Keratinocyte (primary cell): ENCODE results near the gene CCDC97. TPM values are rescaled to one million over a fixed set of nuclear protein-coding genes. Genes with fewer than 3 reads are reported as not detected.

Experiments used
- DNase-seq: peaks from one replicate; pipeline ENCODE4 v3.0.0-alpha.2; 2011; ENCODE audit warnings: low read depth, missing footprints, low spot score
- FAIRE-seq: peaks from 2 replicates; lab custom pipeline; 2011; peaks lifted over from hg19 to GRCh38; lab: Jason Lieb, UNC
- H2AFZ ChIP-seq: 2 replicates; pipeline ENCODE4 v1.6.0; 2012; ENCODE audit warnings: low read length, control low read depth, inconsistent platforms; ENCODE audit not compliant: control insufficient read depth
- H3K27ac ChIP-seq: 2 replicates; pipeline ENCODE4 v1.5.1; 2011; ENCODE audit warnings: low read length; ENCODE audit not compliant: control insufficient read depth, insufficient read depth
- H3K27me3 ChIP-seq: 3 replicates; pipeline ENCODE4 v1.6.0; 2011; ENCODE audit warnings: low read length; ENCODE audit not compliant: control insufficient read depth, insufficient read depth; ENCODE audit errors: extremely low read depth
- H3K36me3 ChIP-seq, 2 experiments: 2 replicates in 1 of 2; 3 replicates in 1 of 2; pipeline ENCODE4 v1.5.1; 2011; ENCODE audit warnings: low read length in 2 of 2, mild to moderate bottlenecking in 1 of 2; ENCODE audit not compliant: control insufficient read depth in 2 of 2, insufficient read depth in 2 of 2; ENCODE audit errors: extremely low read depth in 1 of 2
- H3K4me1 ChIP-seq: 3 replicates; pipeline ENCODE4 v1.5.1; 2011; ENCODE audit warnings: low read length; ENCODE audit not compliant: control insufficient read depth, insufficient read depth; ENCODE audit errors: extremely low read depth
- H3K4me2 ChIP-seq: 3 replicates; pipeline ENCODE4 v1.6.0; 2011; ENCODE audit warnings: low read depth, low read length; ENCODE audit not compliant: control insufficient read depth, insufficient read depth; ENCODE audit errors: extremely low read depth
- H3K4me3 ChIP-seq, 3 experiments: fragments of 200-600 bp in 1 of 3; sonication (generic) in 1 of 3; 2 replicates in 2 of 3; 3 replicates in 1 of 3; pipeline ENCODE4 v1.5.1; 2011 to 2016; ENCODE audit warnings: low read length in 3 of 3, mild to moderate bottlenecking in 3 of 3, control low read depth in 2 of 3, inconsistent platforms in 1 of 3, low read depth in 1 of 3, mixed read lengths in 1 of 3, mixed run types in 1 of 3, moderate library complexity in 1 of 3; ENCODE audit not compliant: control insufficient read depth in 2 of 3, insufficient read depth in 2 of 3; ENCODE audit errors: extremely low read depth in 1 of 3
- H3K79me2 ChIP-seq: 2 replicates; pipeline ENCODE4 v1.6.0; 2012; ENCODE audit warnings: low read length; ENCODE audit not compliant: control insufficient read depth, insufficient read depth
- H3K9ac ChIP-seq: 3 replicates; pipeline ENCODE4 v1.6.0; 2011; ENCODE audit warnings: low read length; ENCODE audit not compliant: control insufficient read depth, insufficient read depth; ENCODE audit errors: extremely low read depth
- H3K9me1 ChIP-seq: 3 replicates; pipeline ENCODE4 v1.6.0; 2011; ENCODE audit warnings: low read length; ENCODE audit not compliant: control insufficient read depth, insufficient read depth; ENCODE audit errors: extremely low read depth
- H3K9me3 ChIP-seq: 2 replicates; pipeline ENCODE4 v1.5.1; 2012; ENCODE audit warnings: low read depth, low read length; ENCODE audit not compliant: control insufficient read depth
- H4K20me1 ChIP-seq: 3 replicates; pipeline ENCODE4 v1.6.0; 2011; ENCODE audit warnings: low read length; ENCODE audit not compliant: control insufficient read depth, insufficient read depth; ENCODE audit errors: extremely low read depth
- EZH2 ChIP-seq: IDR thresholded peaks from one replicate; pipeline ENCODE4 v1.6.1; 2012; ENCODE audit warnings: inconsistent platforms, mild to moderate bottlenecking, low read length, moderate library complexity
- dilution Hi-C: fragments of 300-500 bp; cut with MboI; formaldehyde crosslinking; loops from one replicate; pipeline ENCODE4 v1.7.0; 2020; ENCODE audit warnings: low sequenced_read_pairs; ENCODE audit not compliant: extremely low pct_ligation_motif_present
- polyA plus RNA-seq, 5 experiments: library from polyadenylated mRNA; depleted of rRNA in 3 of 5; stranded (reverse) in 3 of 5; stranded (forward) in 1 of 5; unstranded in 1 of 5; fragments of >200 nt; gene quantifications; 1 replicate in 1 of 5; 2 replicates in 3 of 5; 3 replicates in 1 of 5; pipeline versions ENCODE4 v1.2.1 to v1.2.3, GENCODE V29; 2011 to 2012; ENCODE audit warnings: missing spikeins in 2 of 5, low read depth in 1 of 5, low replicate concordance in 1 of 5
- TF ChIP-seq, protein P1 (sequence below), 3 experiments: IDR thresholded peaks in 1 of 3; conservative IDR thresholded peaks in 1 of 3; optimal IDR thresholded peaks in 1 of 3; 2 replicates in 2 of 3; 3 replicates in 1 of 3; pipeline versions ENCODE3 to v1.5.1; 2011; ENCODE audit warnings: low read length in 3 of 3, mild to moderate bottlenecking in 3 of 3, moderate library complexity in 2 of 3, control low read depth in 1 of 3, inconsistent platforms in 1 of 3; ENCODE audit not compliant: insufficient read depth in 2 of 3; ENCODE audit errors: extremely low read depth in 1 of 3

The CCDC97 gene
- polyA plus RNA-seq, 1 donor (not counting 4 experiments of a cell fraction or from before 2014, with no cell fraction given) = 6.8 TPM

DNA sequence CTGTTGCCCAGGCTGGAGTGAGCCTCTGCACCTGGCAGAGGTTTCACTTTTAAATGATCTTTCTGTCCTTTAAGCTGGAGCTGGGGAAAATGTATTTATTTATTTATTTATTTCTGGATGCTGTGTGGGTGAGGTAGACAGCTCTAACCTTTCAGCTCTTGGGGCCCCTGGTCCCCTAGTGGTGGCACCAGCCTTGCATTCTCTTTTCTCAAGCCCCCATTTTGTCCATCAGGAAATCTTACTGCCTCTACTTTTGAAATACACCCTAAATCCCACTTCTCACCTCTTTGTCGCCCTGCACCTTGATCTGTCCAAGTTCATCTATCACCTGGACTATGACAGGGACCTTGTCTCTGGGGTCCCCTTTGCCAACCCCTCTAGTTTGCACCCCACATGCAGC, 56.1 kb downstream of the CCDC97 start:
- H3K79me2 ChIP-seq = peaks cover 12% of the 10 kb centered on the region
- no peak overlapping the region for H3K4me2 ChIP-seq
- H3K27ac ChIP-seq = no peak overlapping the region
- no peaks in the 10 kb centered on the region for H3K9me3 ChIP-seq
- no peaks in the 10 kb centered on the region for H3K27me3 ChIP-seq
- H3K4me1 ChIP-seq = peaks cover 26% of the 10 kb centered on the region
- TF ChIP-seq, protein P1, sequence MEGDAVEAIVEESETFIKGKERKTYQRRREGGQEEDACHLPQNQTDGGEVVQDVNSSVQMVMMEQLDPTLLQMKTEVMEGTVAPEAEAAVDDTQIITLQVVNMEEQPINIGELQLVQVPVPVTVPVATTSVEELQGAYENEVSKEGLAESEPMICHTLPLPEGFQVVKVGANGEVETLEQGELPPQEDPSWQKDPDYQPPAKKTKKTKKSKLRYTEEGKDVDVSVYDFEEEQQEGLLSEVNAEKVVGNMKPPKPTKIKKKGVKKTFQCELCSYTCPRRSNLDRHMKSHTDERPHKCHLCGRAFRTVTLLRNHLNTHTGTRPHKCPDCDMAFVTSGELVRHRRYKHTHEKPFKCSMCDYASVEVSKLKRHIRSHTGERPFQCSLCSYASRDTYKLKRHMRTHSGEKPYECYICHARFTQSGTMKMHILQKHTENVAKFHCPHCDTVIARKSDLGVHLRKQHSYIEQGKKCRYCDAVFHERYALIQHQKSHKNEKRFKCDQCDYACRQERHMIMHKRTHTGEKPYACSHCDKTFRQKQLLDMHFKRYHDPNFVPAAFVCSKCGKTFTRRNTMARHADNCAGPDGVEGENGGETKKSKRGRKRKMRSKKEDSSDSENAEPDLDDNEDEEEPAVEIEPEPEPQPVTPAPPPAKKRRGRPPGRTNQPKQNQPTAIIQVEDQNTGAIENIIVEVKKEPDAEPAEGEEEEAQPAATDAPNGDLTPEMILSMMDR (optimal IDR thresholded peaks at IDR 0.05 in 1 of 3, IDR thresholded peaks at IDR 0.05 in 1 of 3, conservative IDR thresholded peaks at IDR 0.05 in 1 of 3; ENCODE audit: extremely low read depth in 1 of 3, insufficient read depth in 2 of 3, low read length in 3 of 3) = peak in 2 of 3 experiments; percentile 21 to 22
- no peak for TF ChIP-seq EZH2
- no peak for DNase-seq
- H4K20me1 ChIP-seq = no peaks in the 10 kb centered on the region
- FAIRE-seq = no peak
- H3K36me3 ChIP-seq = no peaks in the 10 kb centered on the region
- no peak overlapping the region for H3K9ac ChIP-seq
- dilution Hi-C loops = no loop called here
- no peak overlapping the region for H2AFZ ChIP-seq
- peaks cover 2% of the 10 kb centered on the region for H3K9me1 ChIP-seq
- H3K4me3 ChIP-seq = no peak overlapping the region

DNA sequence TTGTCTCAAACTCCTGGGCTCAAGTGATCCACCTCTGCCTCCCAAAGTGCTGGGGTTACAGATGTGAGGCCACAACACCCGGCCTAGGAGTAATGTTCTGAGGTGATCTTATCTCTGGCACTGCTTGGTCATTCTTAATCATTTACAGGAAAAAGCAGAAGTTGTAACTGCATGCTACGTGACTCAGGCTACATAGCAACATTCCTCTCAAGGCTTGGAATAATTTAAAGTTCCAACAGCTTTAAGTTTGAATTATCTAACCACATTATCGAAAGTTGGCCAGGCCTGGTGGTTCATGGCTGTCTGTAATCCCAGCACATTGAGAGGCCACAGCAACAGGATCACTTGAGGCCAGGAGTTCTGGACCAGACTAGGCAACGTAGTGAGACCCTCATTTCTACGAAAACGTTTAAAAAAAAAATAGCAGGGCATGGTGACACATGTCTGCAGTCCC, 57.9 kb downstream of the CCDC97 start:
- Histone ChIP-seq H3K27ac (peak overlapping the region; percentile 62), H3K79me2 (peaks cover 12% of the 10 kb centered on the region), H4K20me1 (no peaks in the 10 kb centered on the region), H3K4me3 (no peak overlapping the region), H3K4me1 (peaks cover 19% of the 10 kb centered on the region), H2AFZ (no peak overlapping the region), H3K9me3 (no peaks in the 10 kb centered on the region), H3K4me2 (no peak overlapping the region), H3K9me1 (peaks cover 2% of the 10 kb centered on the region), H3K9ac (peak overlapping the region; percentile 13), H3K27me3 (no peaks in the 10 kb centered on the region), H3K36me3 (no peaks in the 10 kb centered on the region)
- DNase-seq (peak; percentile 84), FAIRE-seq (peak; percentile 92)
- no peak for TF ChIP-seq EZH2
- TF ChIP-seq, protein P1 (optimal IDR thresholded peaks at IDR 0.05 in 1 of 3, IDR thresholded peaks at IDR 0.05 in 1 of 3, conservative IDR thresholded peaks at IDR 0.05 in 1 of 3; ENCODE audit: extremely low read depth in 1 of 3, insufficient read depth in 2 of 3, low read length in 3 of 3) = no peak
- dilution Hi-C loops = no loop called here
